NT2/D1 (cell line): ENCODE data around the gene AGBL1.

Experiments
- DNase-seq: peaks from one replicate; pipeline ENCODE4 v3.0.0-alpha.2; 2011; ENCODE audit warnings: low read depth, low spot score
- H3K27me3 ChIP-seq: 2 replicates; pipeline ENCODE4 v1.6.0; 2011; ENCODE audit warnings: mild to moderate bottlenecking; ENCODE audit not compliant: insufficient read length, insufficient read depth
- H3K36me3 ChIP-seq: 2 replicates; pipeline ENCODE4 v1.6.1; 2011; ENCODE audit warnings: mild to moderate bottlenecking, low read length, mixed read lengths; ENCODE audit not compliant: insufficient read depth, insufficient read length
- H3K4me1 ChIP-seq: 2 replicates; pipeline ENCODE4 v1.5.1; 2011; ENCODE audit not compliant: insufficient read depth, insufficient read length
- H3K4me3 ChIP-seq: 2 replicates; pipeline ENCODE4 v1.5.1; 2011; ENCODE audit warnings: low read depth; ENCODE audit not compliant: insufficient read length
- H3K9ac ChIP-seq: 2 replicates; pipeline ENCODE4 v1.6.0; 2011; ENCODE audit warnings: low read depth; ENCODE audit not compliant: insufficient read length
- H3K9me3 ChIP-seq: 2 replicates; pipeline ENCODE4 v1.5.1; 2011; ENCODE audit warnings: mild to moderate bottlenecking, low read length; ENCODE audit not compliant: insufficient read depth
- SUZ12 ChIP-seq: IDR thresholded peaks from 2 replicates; pipeline ENCODE4 v1.6.1; 2011; ENCODE audit not compliant: insufficient read length, insufficient read depth; ENCODE audit errors: extremely low read depth
- YY1 ChIP-seq: IDR thresholded peaks from 2 replicates; pipeline ENCODE4 v1.6.1; 2011; ENCODE audit not compliant: insufficient read length, insufficient read depth
- ZNF274 ChIP-seq: IDR thresholded peaks from 2 replicates; pipeline ENCODE4 v1.6.1; 2011; ENCODE audit warnings: mild to moderate bottlenecking, low read depth, low read length

The AGBL1 gene

GRCh38 chr15:86382341-86382740 is 302.7 kb downstream of the AGBL1 start:
- Histone ChIP-seq H3K9ac (no peak overlapping the region), H3K27me3 (no peaks in the 10 kb centered on the region), H3K9me3 (no peaks in the 10 kb centered on the region), H3K4me3 (no peak overlapping the region), H3K36me3 (no peaks in the 10 kb centered on the region), H3K4me1 (no peaks in the 10 kb centered on the region)
- TF ChIP-seq YY1 (no peak), ZNF274 (no peak), SUZ12 (no peak)
- DNase-seq, result no peak

GRCh38 chr15:86383611-86384010 is 303.9 kb downstream of the AGBL1 start:
- Histone ChIP-seq H3K4me1 (no peaks in the 10 kb centered on the region), H3K9ac (no peak overlapping the region), H3K36me3 (no peaks in the 10 kb centered on the region), H3K27me3 (no peaks in the 10 kb centered on the region), H3K4me3 (no peak overlapping the region), H3K9me3 (no peaks in the 10 kb centered on the region)
- TF ChIP-seq ZNF274 (no peak), SUZ12 (no peak), YY1 (no peak)
- no peak for DNase-seq

DNA sequence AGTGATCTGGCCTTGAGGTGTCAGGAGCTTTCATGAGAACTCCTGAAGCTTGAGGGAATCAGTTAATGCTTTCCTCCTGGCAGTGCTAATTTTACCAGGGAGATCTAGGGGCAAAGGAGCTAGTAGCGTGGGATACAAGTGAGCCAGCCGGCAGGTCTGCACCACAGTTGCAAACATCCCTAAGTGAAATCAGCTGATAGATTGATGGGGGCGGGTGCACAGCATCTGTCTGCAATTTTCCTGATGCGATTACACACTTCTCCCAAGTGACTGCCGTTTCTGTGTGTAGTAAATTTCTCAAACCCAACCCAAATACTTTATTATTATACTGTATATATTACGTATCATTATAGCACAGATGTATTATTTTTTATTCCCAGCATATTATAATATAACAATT is 304.5 kb downstream of the AGBL1 start:
- Histone ChIP-seq H3K27me3 (no peaks in the 10 kb centered on the region), H3K9me3 (no peaks in the 10 kb centered on the region), H3K36me3 (no peaks in the 10 kb centered on the region), H3K4me3 (no peak overlapping the region), H3K4me1 (no peaks in the 10 kb centered on the region), H3K9ac (no peak overlapping the region)
- no peak for DNase-seq
- TF ChIP-seq SUZ12, result no peak
- no peak for TF ChIP-seq ZNF274
- no peak for TF ChIP-seq YY1

- Histone ChIP-seq H3K4me1 (no peaks in the 10 kb centered on the region), H3K9ac (no peak overlapping the region), H3K27me3 (no peaks in the 10 kb centered on the region), H3K4me3 (no peak overlapping the region), H3K9me3 (no peaks in the 10 kb centered on the region), H3K36me3 (no peaks in the 10 kb centered on the region)
- no peak for DNase-seq
- TF ChIP-seq SUZ12 (no peak), ZNF274 (no peak), YY1 (no peak)
These were observed 312.6 kb downstream of the AGBL1 start for GRCh38 chr15:86392296-86392695.

GRCh38 chr15:86392874-86393273 is 313.2 kb downstream of the AGBL1 start:
- no peak for TF ChIP-seq YY1
- TF ChIP-seq ZNF274, result no peak
- TF ChIP-seq SUZ12, result no peak
- Histone ChIP-seq H3K9ac (no peak overlapping the region), H3K27me3 (no peaks in the 10 kb centered on the region), H3K36me3 (no peaks in the 10 kb centered on the region), H3K4me3 (no peak overlapping the region), H3K9me3 (no peaks in the 10 kb centered on the region), H3K4me1 (no peaks in the 10 kb centered on the region)
- DNase-seq, result no peak

GRCh38 chr15:86394866-86395265 is 315.2 kb downstream of the AGBL1 start:
- Histone ChIP-seq H3K9me3 (no peaks in the 10 kb centered on the region), H3K4me3 (no peak overlapping the region), H3K27me3 (no peaks in the 10 kb centered on the region), H3K36me3 (no peaks in the 10 kb centered on the region), H3K4me1 (no peaks in the 10 kb centered on the region), H3K9ac (no peak overlapping the region)
- no peak for DNase-seq
- no peak for TF ChIP-seq YY1

DNA sequence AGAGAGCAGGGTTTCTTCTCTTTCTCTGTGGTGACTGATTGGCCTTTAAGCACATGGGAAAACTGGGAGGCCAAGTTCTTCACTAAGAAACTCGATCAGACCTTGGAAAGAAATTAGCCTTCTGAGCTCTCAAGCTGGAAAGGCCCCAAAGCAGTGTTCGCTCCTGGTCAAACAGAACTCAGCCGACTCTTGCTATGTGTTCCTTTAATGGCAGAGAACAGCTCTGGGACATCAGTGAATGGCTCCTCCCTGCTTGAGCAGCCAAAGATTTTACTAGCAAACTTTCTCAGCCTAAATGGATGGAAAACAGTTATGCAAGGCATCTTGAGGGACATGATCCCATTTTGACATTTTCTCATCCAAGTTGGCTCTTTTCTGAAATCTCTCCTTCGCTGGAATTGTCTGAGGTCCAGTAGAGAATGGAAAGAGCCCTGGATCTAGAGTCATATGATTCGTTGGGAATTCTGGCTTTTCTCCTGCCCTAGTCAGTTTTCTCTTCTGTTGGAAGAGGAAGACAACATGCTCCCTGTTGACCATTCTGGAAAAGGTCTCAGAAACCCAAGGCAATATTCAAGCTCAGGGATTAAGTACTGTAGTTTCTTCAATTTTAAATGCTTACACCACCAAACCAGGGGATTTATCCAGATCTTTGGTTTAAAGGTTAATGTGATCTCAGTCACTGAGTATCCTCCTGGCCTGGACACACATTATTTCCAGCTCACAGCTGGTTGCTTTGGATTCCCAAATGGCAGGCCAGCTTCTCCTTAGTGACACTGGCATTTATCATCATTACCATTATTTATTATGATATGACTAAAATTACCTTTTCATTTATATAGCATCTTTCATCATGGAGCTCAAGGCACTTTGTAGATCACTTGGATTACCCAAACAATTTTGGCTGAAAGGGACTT is 319.6 kb downstream of the AGBL1 start:
- Histone ChIP-seq H3K9ac (no peak overlapping the region), H3K4me3 (no peak overlapping the region), H3K4me1 (no peaks in the 10 kb centered on the region), H3K27me3 (no peaks in the 10 kb centered on the region), H3K36me3 (no peaks in the 10 kb centered on the region), H3K9me3 (no peaks in the 10 kb centered on the region)
- no peak for TF ChIP-seq YY1
- no peak for TF ChIP-seq SUZ12
- TF ChIP-seq ZNF274, result no peak
- no peak for DNase-seq
